CD4-positive, CD25-positive, alpha-beta regulatory T cell (primary cell): ENCODE data around the gene RRAD. TPM values are rescaled to one million over a fixed set of nuclear protein-coding genes. Genes with fewer than 3 reads are reported as not detected.

Experiments
- ATAC-seq, 2 donors: fragments of 150-1000 bp; cut with Tn5 transposase; one replicate each; pipeline ENCODE4 v1.10.0; 2021; ENCODE audit warnings: low read depth in 2 of 2, moderate number of reproducible peaks in 2 of 2, moderate library complexity in 1 of 2
- DNase-seq, 3 donors: peaks; one replicate each; pipeline versions ENCODE4 v3.0.0 to v3.0.0-alpha.2; 2012 to 2022; ENCODE audit warnings: mixed read lengths in 1 of 3
- H3K27ac ChIP-seq: one replicate; pipeline ENCODE4 v1.7.0; 2013; ENCODE audit warnings: mild to moderate bottlenecking, low read length; ENCODE audit not compliant: insufficient read depth, poor library complexity, severe bottlenecking
- H3K27me3 ChIP-seq: one replicate; pipeline ENCODE4 v1.7.0; 2013; ENCODE audit warnings: low read length; ENCODE audit not compliant: control insufficient read depth, insufficient read depth
- H3K36me3 ChIP-seq: one replicate; pipeline ENCODE4 v1.7.0; 2013; ENCODE audit warnings: mild to moderate bottlenecking, low read length, moderate library complexity; ENCODE audit not compliant: control insufficient read depth, insufficient read depth
- H3K4me1 ChIP-seq: 2 replicates; pipeline ENCODE4 v1.7.0; 2013; ENCODE audit warnings: mild to moderate bottlenecking, low read length; ENCODE audit not compliant: insufficient read depth, control insufficient read depth, poor library complexity, severe bottlenecking
- H3K4me3 ChIP-seq: one replicate; pipeline ENCODE4 v1.7.0; 2013; ENCODE audit warnings: low read depth, mild to moderate bottlenecking, low read length, moderate library complexity
- H3K9me3 ChIP-seq, 2 experiments: 1 replicate in 1 of 2; 2 replicates in 1 of 2; pipeline ENCODE4 v1.7.0; 2013; ENCODE audit warnings: low read length in 2 of 2, mild to moderate bottlenecking in 1 of 2, moderate library complexity in 1 of 2; ENCODE audit not compliant: control insufficient read depth in 2 of 2
- H3K27ac Mint-ChIP-seq, 3 donors: one replicate each; pipeline ENCODE4 v1.8.0; 2020 to 2022; ENCODE audit warnings: mild to moderate bottlenecking in 3 of 3, mixed read lengths in 3 of 3, moderate library complexity in 2 of 3
- H3K27me3 Mint-ChIP-seq: one replicate; pipeline ENCODE4 v1.8.0; 2022; ENCODE audit warnings: mild to moderate bottlenecking, mixed read lengths
- H3K36me3 Mint-ChIP-seq: one replicate; pipeline ENCODE4 v1.8.0; 2020; ENCODE audit warnings: mixed read lengths
- H3K4me1 Mint-ChIP-seq, 4 donors: one replicate each; pipeline ENCODE4 v1.8.0; 2020 to 2022; ENCODE audit warnings: mixed read lengths in 4 of 4, mild to moderate bottlenecking in 1 of 4
- H3K4me3 Mint-ChIP-seq, 4 donors: one replicate each; pipeline ENCODE4 v1.8.0; 2020 to 2022; ENCODE audit warnings: mild to moderate bottlenecking in 4 of 4, mixed read lengths in 4 of 4, moderate library complexity in 3 of 4
- H3K9me3 Mint-ChIP-seq, 7 donors: one replicate each; pipeline ENCODE4 v1.8.0; 2020 to 2022; ENCODE audit warnings: mixed read lengths in 7 of 7, mild to moderate bottlenecking in 3 of 7, moderate library complexity in 2 of 7
- polyA plus RNA-seq, 4 donors: library from polyadenylated mRNA; unstranded; fragments of 300-500 nt; fragmentation: Illumina TruSeq; gene quantifications; one replicate each; pipeline ENCODE4 v1.2.3, GENCODE V29; 2021
- total RNA-seq: library from RNA; stranded (reverse); gene quantifications from one replicate; pipeline ENCODE4 v1.2.3, GENCODE V29; 2022

The RRAD gene
- total and polyA plus RNA-seq, 5 donors from 2014 or later = 0.35 TPM; not detected in 4

GRCh38 chr16:66917741-66918140 lies 7.6 kb downstream of the RRAD start:
- Histone ChIP-seq H3K4me3 (no peak overlapping the region), H3K9me3 (no peaks in the 10 kb centered on the region), H3K36me3 (no peaks in the 10 kb centered on the region), H3K27ac (no peak overlapping the region), H3K27me3 (no peaks in the 10 kb centered on the region), H3K4me1 (no peaks in the 10 kb centered on the region)
- no peaks in the 10 kb centered on the region for H3K9me3 Mint-ChIP-seq
- H3K36me3 Mint-ChIP-seq = no peaks in the 10 kb centered on the region
- no peak for DNase-seq
- H3K27ac Mint-ChIP-seq = no peak overlapping the region
- peaks cover 18% of the 10 kb centered on the region for H3K27me3 Mint-ChIP-seq
- H3K4me3 Mint-ChIP-seq = no peak overlapping the region
- no peak for ATAC-seq
- H3K4me1 Mint-ChIP-seq = no peaks in the 10 kb centered on the region

GRCh38 chr16:66916518-66916917 lies 8.8 kb downstream of the RRAD start:
- H3K4me3 Mint-ChIP-seq = no peak overlapping the region
- H3K27me3 ChIP-seq = no peaks in the 10 kb centered on the region
- H3K27ac Mint-ChIP-seq = peak overlapping the region in 1 of 3 donors; percentile 48
- H3K36me3 Mint-ChIP-seq = no peaks in the 10 kb centered on the region
- H3K4me1 Mint-ChIP-seq = no peaks in the 10 kb centered on the region
- no peaks in the 10 kb centered on the region for H3K4me1 ChIP-seq
- no peak overlapping the region for H3K27ac ChIP-seq
- H3K4me3 ChIP-seq = no peak overlapping the region
- no peaks in the 10 kb centered on the region for H3K9me3 ChIP-seq
- H3K36me3 ChIP-seq = no peaks in the 10 kb centered on the region
- no peaks in the 10 kb centered on the region for H3K9me3 Mint-ChIP-seq
- DNase-seq = no peak
- ATAC-seq = no peak
- H3K27me3 Mint-ChIP-seq = peaks cover 12% of the 10 kb centered on the region

- ATAC-seq = no peak
- Mint-ChIP-seq H3K27ac (no peak overlapping the region), H3K4me3 (no peak overlapping the region)
These were observed 10.3 kb downstream of the RRAD start for GRCh38 chr16:66915041-66915440.

GRCh38 chr16:66914541-66914940 lies 10.8 kb downstream of the RRAD start:
- no peak for ATAC-seq
- Mint-ChIP-seq H3K4me3 (no peak overlapping the region), H3K4me1 (no peaks in the 10 kb centered on the region), H3K27ac (no peak overlapping the region), H3K9me3 (no peaks in the 10 kb centered on the region), H3K27me3 (peaks cover 5% of the 10 kb centered on the region), H3K36me3 (no peaks in the 10 kb centered on the region)
- H3K9me3 ChIP-seq = no peaks in the 10 kb centered on the region
- no peak overlapping the region for H3K27ac ChIP-seq
- no peak overlapping the region for H3K4me3 ChIP-seq
- H3K4me1 ChIP-seq = no peaks in the 10 kb centered on the region
- no peaks in the 10 kb centered on the region for H3K36me3 ChIP-seq
- H3K27me3 ChIP-seq = no peaks in the 10 kb centered on the region
- DNase-seq = no peak

More at GRCh38 chr16:66915041-66915440, 10.3 kb downstream of the RRAD start:
- Histone ChIP-seq H3K27ac (no peak overlapping the region), H3K4me3 (no peak overlapping the region), H3K4me1 (no peaks in the 10 kb centered on the region), H3K27me3 (no peaks in the 10 kb centered on the region), H3K9me3 (no peaks in the 10 kb centered on the region), H3K36me3 (no peaks in the 10 kb centered on the region)
- Mint-ChIP-seq H3K36me3 (no peaks in the 10 kb centered on the region), H3K4me1 (no peaks in the 10 kb centered on the region), H3K9me3 (no peaks in the 10 kb centered on the region), H3K27me3 (peaks cover 5% of the 10 kb centered on the region)
- no peak for DNase-seq

GRCh38 chr16:66913711-66914110 lies 11.6 kb downstream of the RRAD start:
- Mint-ChIP-seq H3K36me3 (no peaks in the 10 kb centered on the region), H3K27me3 (peaks cover 5% of the 10 kb centered on the region), H3K27ac (no peak overlapping the region)

GRCh38 chr16:66913081-66913480 lies 12.3 kb downstream of the RRAD start:
- H3K9me3 ChIP-seq = no peaks in the 10 kb centered on the region
- H3K4me3 ChIP-seq = no peak overlapping the region
- H3K27me3 Mint-ChIP-seq = peaks cover 5% of the 10 kb centered on the region
- no peaks in the 10 kb centered on the region for H3K27me3 ChIP-seq
- H3K4me3 Mint-ChIP-seq = no peak overlapping the region
- H3K36me3 Mint-ChIP-seq = no peaks in the 10 kb centered on the region
- H3K27ac Mint-ChIP-seq = no peak overlapping the region
- H3K4me1 ChIP-seq = no peaks in the 10 kb centered on the region
- ATAC-seq (no peak), DNase-seq (no peak)
- H3K27ac ChIP-seq = no peak overlapping the region
- H3K9me3 Mint-ChIP-seq = no peaks in the 10 kb centered on the region
- H3K36me3 ChIP-seq = no peaks in the 10 kb centered on the region
- H3K4me1 Mint-ChIP-seq = no peaks in the 10 kb centered on the region

More at GRCh38 chr16:66913711-66914110, 11.6 kb downstream of the RRAD start:
- no peaks in the 10 kb centered on the region for H3K36me3 ChIP-seq
- H3K4me3 ChIP-seq = no peak overlapping the region
- no peaks in the 10 kb centered on the region for H3K9me3 Mint-ChIP-seq
- no peaks in the 10 kb centered on the region for H3K4me1 ChIP-seq
- H3K4me3 Mint-ChIP-seq = no peak overlapping the region
- no peaks in the 10 kb centered on the region for H3K27me3 ChIP-seq
- no peak overlapping the region for H3K27ac ChIP-seq
- ATAC-seq = no peak
- DNase-seq = no peak
- no peaks in the 10 kb centered on the region for H3K4me1 Mint-ChIP-seq
- H3K9me3 ChIP-seq = no peaks in the 10 kb centered on the region

GRCh38 chr16:66911801-66912200 lies 13.5 kb downstream of the RRAD start:
- Mint-ChIP-seq H3K4me1 (no peaks in the 10 kb centered on the region), H3K9me3 (no peaks in the 10 kb centered on the region), H3K27me3 (peaks cover 6% of the 10 kb centered on the region), H3K4me3 (no peak overlapping the region), H3K36me3 (no peaks in the 10 kb centered on the region), H3K27ac (no peak overlapping the region)
- Histone ChIP-seq H3K9me3 (no peaks in the 10 kb centered on the region), H3K27me3 (no peaks in the 10 kb centered on the region), H3K27ac (no peak overlapping the region), H3K4me1 (no peaks in the 10 kb centered on the region), H3K36me3 (no peaks in the 10 kb centered on the region), H3K4me3 (no peak overlapping the region)
- ATAC-seq (no peak), DNase-seq (no peak)

GRCh38 chr16:66911112-66911511 lies 14.2 kb downstream of the RRAD start:
- Mint-ChIP-seq H3K4me1 (peaks cover 0 to 5% (median 1%) of the 10 kb centered on the region in 4 donors), H3K9me3 (no peaks in the 10 kb centered on the region), H3K36me3 (no peaks in the 10 kb centered on the region), H3K4me3 (no peak overlapping the region), H3K27ac (no peak overlapping the region), H3K27me3 (peaks cover 6% of the 10 kb centered on the region)
- no peak overlapping the region for H3K27ac ChIP-seq
- no peak for DNase-seq
- no peaks in the 10 kb centered on the region for H3K27me3 ChIP-seq
- H3K36me3 ChIP-seq = no peaks in the 10 kb centered on the region
- no peaks in the 10 kb centered on the region for H3K4me1 ChIP-seq
- H3K4me3 ChIP-seq = no peak overlapping the region
- H3K9me3 ChIP-seq = no peaks in the 10 kb centered on the region
- ATAC-seq = no peak
